ENCODE measurements around the gene CHTF8.
"Not testable (repeated sequence)": the region's sequence is repeated elsewhere in the genome, so short reads cannot be mapped to it uniquely, and the experiment has no call there.

Gene CHTF8

DNA sequence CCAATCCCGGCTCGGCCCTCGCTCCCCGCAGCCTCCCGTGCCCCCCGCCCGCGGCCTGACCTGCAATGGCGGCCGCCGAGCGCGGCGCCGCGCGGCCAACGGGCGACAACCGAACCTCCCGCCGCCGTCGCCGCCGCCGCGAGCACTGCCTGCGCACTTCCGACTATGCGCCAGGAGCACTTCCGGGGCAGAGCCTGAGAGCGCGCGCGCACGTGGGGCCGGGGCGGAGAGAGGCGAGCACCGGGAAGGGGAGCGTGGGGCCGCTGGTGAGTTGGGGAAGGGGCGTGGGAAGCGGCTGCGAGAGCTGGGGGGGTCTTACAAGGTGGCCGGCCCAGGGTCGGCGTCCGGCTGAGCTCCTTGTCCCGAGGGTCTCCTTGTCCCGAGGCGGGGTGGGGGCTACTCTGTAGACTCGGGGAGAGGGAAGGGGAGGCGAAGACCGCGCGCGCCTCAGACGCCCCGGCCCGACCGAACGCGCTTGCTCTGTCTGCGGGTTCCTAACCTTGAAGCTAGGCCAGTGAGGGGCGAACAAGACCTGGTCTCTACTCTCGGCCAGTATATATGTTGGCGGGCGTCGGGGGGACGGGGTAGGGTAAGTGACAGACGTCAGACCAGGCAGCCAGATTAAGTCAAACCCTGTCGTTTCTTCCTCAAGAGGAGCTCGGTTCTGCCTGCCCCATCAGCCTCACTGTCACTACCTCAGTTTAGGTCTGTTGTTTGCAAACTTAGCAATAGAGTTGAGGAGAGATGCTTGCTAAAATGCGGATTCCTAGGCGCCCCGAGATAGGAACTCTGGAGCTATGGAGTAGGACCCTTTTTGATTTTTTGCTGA lies at the start of gene CHTF8, which contains the start of gene UTP4:
Gene CHTF8 (minus strand): TSS at position 165 of the 829 bp plus-strand sequence. CDS start 11,130 bp downstream, outside the sequence.
Gene UTP4 (plus strand): TSS at position 226 of the 829 bp plus-strand sequence. CDS start 811 bp downstream, outside the sequence.
- peak; percentile 79 for DNase-seq

GRCh38 chr16:69180011-69180338 lies 47.6 kb upstream of the CHTF8 start:
- no peak for DNase-seq

DNA sequence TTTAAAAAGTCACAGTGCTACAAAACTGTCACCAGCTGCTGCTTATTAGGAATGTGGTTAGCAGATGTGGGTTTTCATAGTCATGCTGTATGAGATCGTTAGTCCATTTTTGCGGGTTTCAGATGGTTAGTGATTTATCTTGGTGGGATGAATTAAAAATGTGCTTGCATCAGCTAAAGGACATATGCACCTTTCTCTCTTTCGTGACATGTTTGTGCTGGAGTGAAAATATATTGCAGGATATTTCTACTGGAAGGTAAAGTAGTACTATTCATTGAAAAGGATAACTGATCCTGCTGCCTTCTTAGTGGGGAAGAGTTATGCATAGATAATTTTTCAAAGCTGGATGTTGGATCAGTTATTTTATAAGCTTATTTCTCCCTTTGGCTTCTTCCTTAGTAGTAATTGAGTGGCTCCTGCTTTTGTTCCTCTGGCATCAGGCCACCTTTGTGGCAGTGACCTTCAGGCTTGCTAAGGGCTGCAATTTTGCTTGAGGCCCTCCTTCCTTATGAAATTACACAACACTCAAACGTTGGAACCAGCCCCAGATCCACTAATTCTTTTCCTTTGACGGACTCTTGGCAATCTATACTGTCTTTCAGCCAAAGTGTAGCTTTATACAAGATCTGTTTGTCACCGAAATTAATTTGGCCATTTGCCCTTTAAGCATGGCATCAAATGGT lies 47.1 kb upstream of the CHTF8 start:
- DNase-seq = no peak

- no peak for DNase-seq
These were observed 43.8 kb upstream of the CHTF8 start for GRCh38 chr16:69176033-69176800.

- DNase-seq = no peak
These were observed 39.1 kb upstream of the CHTF8 start for GRCh38 chr16:69171325-69172084.

- DNase-seq = no peak
These were observed 37.4 kb upstream of the CHTF8 start for GRCh38 chr16:69169607-69170352.

GRCh38 chr16:69169051-69169450 lies 36.7 kb upstream of the CHTF8 start:
- no peak for DNase-seq

GRCh38 chr16:69166946-69167930 lies 34.9 kb upstream of the CHTF8 start:
- DNase-seq = no peak

DNA sequence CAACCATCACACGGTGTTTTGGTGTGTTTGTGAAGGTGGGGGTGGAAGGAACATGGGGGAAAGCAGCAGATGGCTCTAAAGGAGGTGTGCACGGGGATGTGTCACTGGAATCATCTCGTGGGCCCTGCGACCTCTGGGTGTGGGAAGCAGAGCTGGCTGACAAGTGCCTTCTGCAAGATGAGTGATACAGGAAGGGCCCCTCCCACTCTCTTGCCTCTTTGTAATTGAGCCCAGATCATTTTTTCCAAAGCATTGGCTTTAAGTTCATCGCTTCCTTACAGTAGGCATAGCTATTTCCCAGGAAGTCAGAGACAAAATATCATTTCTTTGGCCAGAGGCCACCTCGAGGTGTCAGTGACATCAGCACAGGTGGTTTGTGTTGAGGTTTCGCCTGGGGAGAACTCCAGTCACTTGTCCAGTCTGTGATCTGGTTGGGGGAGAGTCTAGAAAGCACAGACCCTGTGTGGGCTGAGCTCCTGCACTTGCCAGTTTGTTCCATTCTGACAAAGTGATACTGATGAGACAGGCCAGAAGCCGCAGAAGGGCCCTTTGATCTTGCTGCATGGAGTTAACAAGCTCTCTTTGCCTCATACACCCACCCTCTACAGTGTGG lies 33.9 kb upstream of the CHTF8 start:
- DNase-seq = peak; percentile 12

DNA sequence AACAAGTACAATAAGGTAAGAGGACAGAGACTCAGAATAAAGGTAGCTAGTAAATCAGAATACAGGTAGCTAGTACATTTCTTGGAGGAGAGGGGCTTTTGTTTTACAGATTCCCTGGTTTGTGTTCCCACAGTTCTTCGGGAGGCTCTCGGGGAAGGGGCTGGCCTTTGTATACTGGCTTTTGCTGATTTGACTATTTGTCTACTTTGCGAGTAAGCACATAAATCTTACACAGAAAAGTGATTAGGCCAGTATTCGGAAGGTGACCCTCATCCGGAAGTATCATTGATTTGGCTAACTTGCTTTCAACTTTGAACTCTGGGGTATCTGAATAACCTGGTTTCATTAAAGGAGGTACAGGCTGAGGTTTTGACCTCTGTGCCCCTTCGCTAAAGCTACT lies 33.2 kb upstream of the CHTF8 start:
- no peak for DNase-seq

DNA sequence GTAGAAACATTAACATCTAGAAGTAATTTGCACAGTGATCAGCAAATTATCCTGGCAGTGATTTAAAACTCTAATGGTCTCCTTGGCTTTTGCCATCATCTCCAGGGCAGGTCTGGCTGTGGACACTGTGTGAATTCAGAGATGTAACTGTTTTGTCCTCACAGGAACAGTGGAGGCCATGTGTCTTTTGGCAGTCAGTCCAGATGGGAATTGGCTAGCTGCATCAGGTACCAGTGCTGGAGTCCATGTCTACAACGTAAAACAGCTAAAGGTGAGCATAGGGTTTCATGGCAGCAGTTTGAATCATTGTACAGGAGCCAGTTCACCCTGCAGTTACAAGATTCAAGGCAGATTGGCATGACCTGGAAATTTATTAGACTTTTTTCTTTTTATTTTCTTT lies 27.8 kb upstream of the CHTF8 start:
- DNase-seq = no peak

DNA sequence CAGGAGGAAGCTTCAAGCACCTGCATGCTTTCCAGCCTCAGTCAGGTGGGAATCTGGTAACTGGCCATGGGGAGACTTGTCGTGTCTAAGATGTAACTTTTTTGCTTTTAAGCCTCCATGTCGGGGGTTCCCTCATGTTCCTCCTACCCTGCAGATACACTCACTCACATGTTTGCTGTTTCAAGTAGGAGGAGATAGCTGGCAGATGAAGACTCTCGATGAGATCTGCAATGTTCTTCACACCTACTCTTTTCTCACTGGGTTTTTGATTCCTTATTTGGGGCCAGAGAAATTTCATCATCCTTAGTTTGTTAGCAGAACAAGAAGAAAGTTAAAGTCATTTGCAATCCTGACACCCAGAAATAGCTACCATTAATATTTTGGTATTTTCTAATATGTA lies 24.8 kb upstream of the CHTF8 start:
- no peak for DNase-seq

GRCh38 chr16:69150146-69150865 lies 17.9 kb upstream of the CHTF8 start:
- peak; percentile 59 for DNase-seq

GRCh38 chr16:69149621-69150020 lies 17.2 kb upstream of the CHTF8 start:
- not testable (repeated sequence) for DNase-seq

GRCh38 chr16:69145658-69146057 lies 13.3 kb upstream of the CHTF8 start:
- no peak for DNase-seq

DNA sequence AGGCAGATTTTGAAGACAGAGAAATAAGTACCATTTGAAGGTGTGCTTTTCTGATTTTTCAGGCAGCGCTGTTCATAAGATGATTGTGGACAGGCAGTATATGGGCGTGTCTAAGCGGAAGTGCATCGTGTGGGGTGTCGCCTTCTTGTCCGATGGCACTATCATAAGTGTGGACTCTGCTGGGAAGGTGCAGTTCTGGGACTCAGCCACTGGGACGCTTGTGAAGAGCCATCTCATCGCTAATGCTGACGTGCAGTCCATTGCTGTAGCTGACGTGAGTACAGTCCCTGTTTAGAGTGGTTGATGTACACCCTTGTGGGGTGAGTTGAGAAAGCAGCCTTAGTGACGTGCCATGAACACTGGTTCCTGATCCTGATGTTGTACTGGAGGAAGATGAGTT lies 10.7 kb upstream of the CHTF8 start:
- DNase-seq = no peak

- DNase-seq = no peak
These were observed 9.5 kb upstream of the CHTF8 start for GRCh38 chr16:69141936-69142335.

DNA sequence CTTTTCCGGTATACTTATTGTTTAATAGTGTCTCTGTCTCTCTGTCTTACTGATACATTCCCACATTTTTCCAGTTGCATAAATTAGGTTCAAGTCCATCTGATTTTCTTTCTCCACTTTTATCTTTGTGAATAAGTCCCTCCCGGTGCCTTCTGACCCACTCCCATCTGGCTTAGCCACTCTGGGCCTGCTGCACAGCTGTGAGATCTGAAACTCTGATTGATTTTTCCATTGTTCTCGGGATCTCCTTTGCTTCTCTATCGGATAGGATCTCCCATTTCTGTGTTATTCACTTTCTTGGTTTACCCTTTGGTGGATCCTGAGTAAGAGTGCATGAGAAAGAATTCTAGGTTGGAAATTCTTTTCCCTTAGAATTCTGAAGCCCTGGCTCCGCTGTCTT lies 8.6 kb upstream of the CHTF8 start:
- no peak for DNase-seq

DNA sequence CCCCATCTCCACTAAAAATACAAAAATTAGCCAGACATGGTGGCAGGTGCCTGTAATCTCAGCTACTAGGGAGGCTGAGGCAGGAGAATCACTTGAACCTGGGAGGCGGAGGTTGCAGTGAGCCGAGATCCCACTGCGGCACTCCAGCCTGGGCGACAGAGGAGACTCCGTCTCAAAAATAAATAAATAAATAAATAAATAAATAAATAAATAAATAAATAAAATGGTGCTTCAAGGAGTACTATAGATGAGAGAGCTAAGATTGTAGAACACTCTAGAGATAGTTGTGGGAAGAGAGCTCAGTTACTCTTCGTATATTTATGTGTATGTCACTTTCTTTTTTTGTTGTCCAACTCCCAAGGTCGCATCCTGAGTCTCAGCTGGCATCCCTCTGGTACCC lies 7.1 kb upstream of the CHTF8 start:
- not testable (repeated sequence) for DNase-seq

DNA sequence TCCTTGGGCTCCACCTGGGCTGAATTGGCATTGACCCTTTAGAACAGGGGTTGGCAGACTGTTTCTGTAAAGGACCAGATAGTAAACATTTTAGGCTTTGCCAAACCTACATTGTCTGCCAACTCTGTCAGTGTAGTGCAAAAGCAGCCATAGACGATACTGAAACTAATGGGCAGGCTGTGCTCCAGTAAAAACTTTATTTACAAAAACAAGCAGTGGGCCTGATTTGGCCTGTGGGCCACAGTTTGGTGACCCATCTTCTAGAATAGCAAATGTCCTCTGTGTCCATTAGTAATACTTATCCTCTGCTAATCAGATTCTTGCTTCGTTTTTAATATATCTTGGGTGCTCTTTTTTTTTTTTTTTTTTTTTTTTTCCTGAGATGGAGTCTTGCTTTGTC lies 6.2 kb upstream of the CHTF8 start:
- DNase-seq = no peak
